ENCODE data around the gene CNNM4.
A peak's percentile ranks its signal among the peaks of the same experiment; 100 is the strongest.

The CNNM4 gene

GRCh38 chr2:96729748-96730147 is 31.0 kb upstream of the CNNM4 start:
- no peak overlapping the region for H3K4me3 ChIP-seq (replicated peaks; ENCODE audit: low read depth, low read length)
- DNase-seq (ENCODE audit: low read depth) = no peak
- no peak for TF ChIP-seq CTCF (IDR thresholded peaks at IDR 0.05; ENCODE audit: low read length, missing control alignments)

GRCh38 chr2:96730212-96730611 is 30.5 kb upstream of the CNNM4 start:
- DNase-seq (ENCODE audit: low read depth) = peak; percentile 17
- H3K4me3 ChIP-seq (replicated peaks; ENCODE audit: low read depth, low read length) = no peak overlapping the region
- TF ChIP-seq CTCF (IDR thresholded peaks at IDR 0.05; ENCODE audit: low read length, missing control alignments) = no peak

GRCh38 chr2:96733931-96734330 is 26.8 kb upstream of the CNNM4 start:
- H3K4me3 ChIP-seq (replicated peaks; ENCODE audit: low read depth, low read length) = no peak overlapping the region
- DNase-seq (ENCODE audit: low read depth) = no peak
- TF ChIP-seq CTCF (IDR thresholded peaks at IDR 0.05; ENCODE audit: low read length, missing control alignments) = no peak

- no peak overlapping the region for H3K4me3 ChIP-seq (replicated peaks; ENCODE audit: low read depth, low read length)
- no peak for TF ChIP-seq CTCF (IDR thresholded peaks at IDR 0.05; ENCODE audit: low read length, missing control alignments)
- DNase-seq (ENCODE audit: low read depth) = no peak
Observed at GRCh38 chr2:96734880-96735583, 25.7 kb upstream of the CNNM4 start.

GRCh38 chr2:96737251-96737650 is 23.5 kb upstream of the CNNM4 start:
- H3K4me3 ChIP-seq (replicated peaks; ENCODE audit: low read depth, low read length) = no peak overlapping the region
- no peak for TF ChIP-seq CTCF (IDR thresholded peaks at IDR 0.05; ENCODE audit: low read length, missing control alignments)
- DNase-seq (ENCODE audit: low read depth) = no peak

- H3K4me3 ChIP-seq (replicated peaks; ENCODE audit: low read depth, low read length) = no peak overlapping the region
- no peak for DNase-seq (ENCODE audit: low read depth)
- TF ChIP-seq CTCF (IDR thresholded peaks at IDR 0.05; ENCODE audit: low read length, missing control alignments) = no peak
Observed at GRCh38 chr2:96737831-96738230, 22.9 kb upstream of the CNNM4 start.

- DNase-seq (ENCODE audit: low read depth) = no peak
- no peak for TF ChIP-seq CTCF (IDR thresholded peaks at IDR 0.05; ENCODE audit: low read length, missing control alignments)
- peak overlapping the region; percentile 92 for H3K4me3 ChIP-seq (replicated peaks; ENCODE audit: low read depth, low read length)
Observed at GRCh38 chr2:96739076-96739632, 21.5 kb upstream of the CNNM4 start.
